ENCODE measurements around the gene CRY2. TPM values are rescaled to one million over a fixed set of nuclear protein-coding genes. Genes with fewer than 3 reads are reported as not detected.

CRY2 gene
- total and polyA plus RNA-seq, 2 of the 13 experiments (the other 11 are each of a cell fraction or from before 2014, with no cell fraction given), result 10.1 to 12.2 TPM

DNA sequence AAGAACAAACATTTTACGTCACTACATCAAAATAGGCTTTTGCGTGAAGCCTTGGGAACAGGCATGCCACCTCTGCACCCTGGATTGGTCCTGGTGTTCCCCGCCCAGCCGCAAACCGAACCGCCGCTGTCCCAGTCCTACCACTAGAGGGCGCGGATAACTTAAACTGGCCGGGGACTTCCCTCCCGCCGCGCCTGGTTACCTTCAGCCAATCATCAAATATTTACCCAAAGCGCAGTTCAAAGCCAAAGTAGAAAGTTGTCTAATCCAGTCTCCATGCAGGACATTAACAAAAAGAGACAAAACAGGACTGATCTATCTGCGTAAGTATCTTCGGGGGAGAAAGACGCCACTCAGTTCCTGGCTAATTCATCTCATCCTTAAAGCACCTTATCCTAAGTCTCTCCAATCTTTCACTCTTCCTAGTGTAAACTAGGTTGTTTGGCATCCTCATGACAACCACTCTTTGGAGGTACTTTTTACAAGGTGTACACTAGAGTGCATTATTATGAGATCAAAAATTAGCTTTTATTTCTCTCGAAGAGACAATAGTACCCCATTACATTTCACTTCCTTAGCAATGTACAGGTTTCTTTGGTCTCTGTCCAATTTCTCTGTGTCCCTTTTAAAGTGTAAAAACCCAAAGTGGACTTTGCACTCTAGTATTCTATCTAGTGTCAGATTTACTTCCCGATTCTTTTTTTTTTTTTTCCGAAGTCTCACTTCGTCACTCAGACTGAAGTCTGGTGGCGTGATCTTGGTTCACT, 3.9 kb upstream of the CRY2 start:
- Histone ChIP-seq H3K4me3 (replicated peaks in 1 of 3; ENCODE audit: insufficient read depth in 1 of 3, low read depth in 2 of 3, low read length in 3 of 3) (peak overlapping the region in 2 of 3 experiments; percentile 38 to 59; a peak in 3 of 6 replicates), H3K27ac (ENCODE audit: extremely low read length, insufficient read depth, low read length) (peak overlapping the region; percentile 96), H3K4me2 (ENCODE audit: low read depth, low read length) (peak overlapping the region; percentile 92), H2AFZ (ENCODE audit: low read length) (peak overlapping the region; percentile 75), H3K4me1 (ENCODE audit: insufficient read depth, low read length) (peaks cover 40% of the 10 kb centered on the region), H4K20me1 (ENCODE audit: insufficient read depth, low read length) (peaks cover 7% of the 10 kb centered on the region), H3K27me3 (ENCODE audit: control insufficient read depth in 1 of 2, insufficient read depth in 2 of 2, low read length in 2 of 2) (no peaks in the 10 kb centered on the region; a peak in 1 of 5 replicates), H3K79me2 (ENCODE audit: insufficient read depth, low read length) (peaks cover 5% of the 10 kb centered on the region), H3K36me3 (replicated peaks in 1 of 2; ENCODE audit: control insufficient read depth in 1 of 2, insufficient read depth in 2 of 2, low read length in 2 of 2) (no peaks in the 10 kb centered on the region), H3K9ac (ENCODE audit: insufficient read depth, low read depth, low read length) (peak overlapping the region; percentile 66), H3K9me3 (ENCODE audit: low read length) (no peaks in the 10 kb centered on the region)
- POLR2A ChIA-PET, result interaction anchor here (0.7 kb wide), 1 partner anchor 700 kb away, joined by 3 read pairs; no protein-coding TSS in a partner anchor
- under 1% methylated on average over 14 of the region's 22 CpGs for WGBS (ENCODE audit: low lambda C conversion rate)
- DNase-seq (ENCODE audit: low spot score), result peak; percentile 93
- in situ Hi-C loops (cut with HindIII; ENCODE audit: extremely low pct_ligation_motif_present, low pct_unique_long_range_greater_than_20kb) (no loop called here), intact Hi-C loops (cut with micrococcal nuclease; ENCODE audit: unreplicated experiment) (loop anchor here (2.0 to 10.0 kb wide), 2 partner anchors 39 to 161 kb away; partner anchors contain the start of gene SLC35C1)
- CTCF ChIA-PET (ENCODE audit: low intra/inter-chr PET ratio, low total read pairs), result interaction anchor here (1.9 kb wide), 1 partner anchor 10 kb away, joined by 6 read pairs; no protein-coding TSS in a partner anchor
- no TSS peak for BruUV-seq (replicated peaks)
- peak; percentile 70 for FAIRE-seq
- peak; percentile 47 for ATAC-seq
- TF ChIP-seq, protein P1, sequence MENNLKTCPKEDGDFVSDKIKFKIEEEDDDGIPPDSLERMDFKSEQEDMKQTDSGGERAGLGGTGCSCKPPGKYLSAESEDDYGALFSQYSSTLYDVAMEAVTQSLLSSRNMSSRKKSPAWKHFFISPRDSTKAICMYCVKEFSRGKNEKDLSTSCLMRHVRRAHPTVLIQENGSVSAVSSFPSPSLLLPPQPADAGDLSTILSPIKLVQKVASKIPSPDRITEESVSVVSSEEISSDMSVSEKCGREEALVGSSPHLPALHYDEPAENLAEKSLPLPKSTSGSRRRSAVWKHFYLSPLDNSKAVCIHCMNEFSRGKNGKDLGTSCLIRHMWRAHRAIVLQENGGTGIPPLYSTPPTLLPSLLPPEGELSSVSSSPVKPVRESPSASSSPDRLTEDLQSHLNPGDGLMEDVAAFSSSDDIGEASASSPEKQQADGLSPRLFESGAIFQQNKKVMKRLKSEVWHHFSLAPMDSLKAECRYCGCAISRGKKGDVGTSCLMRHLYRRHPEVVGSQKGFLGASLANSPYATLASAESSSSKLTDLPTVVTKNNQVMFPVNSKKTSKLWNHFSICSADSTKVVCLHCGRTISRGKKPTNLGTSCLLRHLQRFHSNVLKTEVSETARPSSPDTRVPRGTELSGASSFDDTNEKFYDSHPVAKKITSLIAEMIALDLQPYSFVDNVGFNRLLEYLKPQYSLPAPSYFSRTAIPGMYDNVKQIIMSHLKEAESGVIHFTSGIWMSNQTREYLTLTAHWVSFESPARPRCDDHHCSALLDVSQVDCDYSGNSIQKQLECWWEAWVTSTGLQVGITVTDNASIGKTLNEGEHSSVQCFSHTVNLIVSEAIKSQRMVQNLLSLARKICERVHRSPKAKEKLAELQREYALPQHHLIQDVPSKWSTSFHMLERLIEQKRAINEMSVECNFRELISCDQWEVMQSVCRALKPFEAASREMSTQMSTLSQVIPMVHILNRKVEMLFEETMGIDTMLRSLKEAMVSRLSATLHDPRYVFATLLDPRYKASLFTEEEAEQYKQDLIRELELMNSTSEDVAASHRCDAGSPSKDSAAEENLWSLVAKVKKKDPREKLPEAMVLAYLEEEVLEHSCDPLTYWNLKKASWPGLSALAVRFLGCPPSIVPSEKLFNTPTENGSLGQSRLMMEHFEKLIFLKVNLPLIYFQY (CRISPR knock-in tag; IDR thresholded peaks at IDR 0.05; ENCODE audit: borderline replicate concordance), result no peak
- TF ChIP-seq ARNTL (CRISPR knock-in tag; IDR thresholded peaks at IDR 0.05) (peak; percentile 89), HMGA1 (CRISPR knock-in tag; conservative IDR thresholded peaks at IDR 0.05) (no peak), ZNF644 (CRISPR knock-in tag; IDR thresholded peaks at IDR 0.05; ENCODE audit: low read depth) (0 out of 2 replicates have a peak, but pooled peaks have one; percentile 14), MED1 (CRISPR knock-in tag; IDR thresholded peaks at IDR 0.05) (0 out of 2 replicates have a peak, but pooled peaks have one; percentile 34), ZNF589 (CRISPR knock-in tag; conservative IDR thresholded peaks at IDR 0.05) (no peak), DRAP1 (CRISPR knock-in tag; IDR thresholded peaks at IDR 0.05) (peak; percentile 59), SPEN (CRISPR knock-in tag; IDR thresholded peaks at IDR 0.05; ENCODE audit: low read depth) (peak; percentile 40; the same call in 1 of the 2 replicates), GFI1 (CRISPR knock-in tag; IDR thresholded peaks at IDR 0.05; ENCODE audit: borderline replicate concordance) (peak; percentile 54)
- TF ChIP-seq, protein P2, sequence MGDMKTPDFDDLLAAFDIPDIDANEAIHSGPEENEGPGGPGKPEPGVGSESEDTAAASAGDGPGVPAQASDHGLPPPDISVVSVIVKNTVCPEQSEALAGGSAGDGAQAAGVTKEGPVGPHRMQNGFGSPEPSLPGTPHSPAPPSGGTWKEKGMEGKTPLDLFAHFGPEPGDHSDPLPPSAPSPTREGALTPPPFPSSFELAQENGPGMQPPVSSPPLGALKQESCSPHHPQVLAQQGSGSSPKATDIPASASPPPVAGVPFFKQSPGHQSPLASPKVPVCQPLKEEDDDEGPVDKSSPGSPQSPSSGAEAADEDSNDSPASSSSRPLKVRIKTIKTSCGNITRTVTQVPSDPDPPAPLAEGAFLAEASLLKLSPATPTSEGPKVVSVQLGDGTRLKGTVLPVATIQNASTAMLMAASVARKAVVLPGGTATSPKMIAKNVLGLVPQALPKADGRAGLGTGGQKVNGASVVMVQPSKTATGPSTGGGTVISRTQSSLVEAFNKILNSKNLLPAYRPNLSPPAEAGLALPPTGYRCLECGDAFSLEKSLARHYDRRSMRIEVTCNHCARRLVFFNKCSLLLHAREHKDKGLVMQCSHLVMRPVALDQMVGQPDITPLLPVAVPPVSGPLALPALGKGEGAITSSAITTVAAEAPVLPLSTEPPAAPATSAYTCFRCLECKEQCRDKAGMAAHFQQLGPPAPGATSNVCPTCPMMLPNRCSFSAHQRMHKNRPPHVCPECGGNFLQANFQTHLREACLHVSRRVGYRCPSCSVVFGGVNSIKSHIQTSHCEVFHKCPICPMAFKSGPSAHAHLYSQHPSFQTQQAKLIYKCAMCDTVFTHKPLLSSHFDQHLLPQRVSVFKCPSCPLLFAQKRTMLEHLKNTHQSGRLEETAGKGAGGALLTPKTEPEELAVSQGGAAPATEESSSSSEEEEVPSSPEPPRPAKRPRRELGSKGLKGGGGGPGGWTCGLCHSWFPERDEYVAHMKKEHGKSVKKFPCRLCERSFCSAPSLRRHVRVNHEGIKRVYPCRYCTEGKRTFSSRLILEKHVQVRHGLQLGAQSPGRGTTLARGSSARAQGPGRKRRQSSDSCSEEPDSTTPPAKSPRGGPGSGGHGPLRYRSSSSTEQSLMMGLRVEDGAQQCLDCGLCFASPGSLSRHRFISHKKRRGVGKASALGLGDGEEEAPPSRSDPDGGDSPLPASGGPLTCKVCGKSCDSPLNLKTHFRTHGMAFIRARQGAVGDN (CRISPR knock-in tag; IDR thresholded peaks at IDR 0.05), result peak; percentile 58
- TF ChIP-seq, protein P3, sequence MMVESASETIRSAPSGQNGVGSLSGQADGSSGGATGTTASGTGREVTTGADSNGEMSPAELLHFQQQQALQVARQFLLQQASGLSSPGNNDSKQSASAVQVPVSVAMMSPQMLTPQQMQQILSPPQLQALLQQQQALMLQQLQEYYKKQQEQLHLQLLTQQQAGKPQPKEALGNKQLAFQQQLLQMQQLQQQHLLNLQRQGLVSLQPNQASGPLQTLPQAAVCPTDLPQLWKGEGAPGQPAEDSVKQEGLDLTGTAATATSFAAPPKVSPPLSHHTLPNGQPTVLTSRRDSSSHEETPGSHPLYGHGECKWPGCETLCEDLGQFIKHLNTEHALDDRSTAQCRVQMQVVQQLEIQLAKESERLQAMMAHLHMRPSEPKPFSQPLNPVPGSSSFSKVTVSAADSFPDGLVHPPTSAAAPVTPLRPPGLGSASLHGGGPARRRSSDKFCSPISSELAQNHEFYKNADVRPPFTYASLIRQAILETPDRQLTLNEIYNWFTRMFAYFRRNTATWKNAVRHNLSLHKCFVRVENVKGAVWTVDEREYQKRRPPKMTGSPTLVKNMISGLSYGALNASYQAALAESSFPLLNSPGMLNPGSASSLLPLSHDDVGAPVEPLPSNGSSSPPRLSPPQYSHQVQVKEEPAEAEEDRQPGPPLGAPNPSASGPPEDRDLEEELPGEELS (CRISPR knock-in tag; IDR thresholded peaks at IDR 0.05), result peak; percentile 50; the same call in 1 of the 2 replicates

All from HepG2 (cell line).